Measurements from ENCODE around the gene SPDYE2.
"Not testable (repeated sequence)": the region's sequence is repeated elsewhere in the genome, so short reads cannot be mapped to it uniquely, and the experiment has no call there.

The SPDYE2 gene

GRCh38 chr7:102592477-102593019 is 41.5 kb downstream of the SPDYE2 start:
- DNase-seq (ENCODE audit: low read depth, low spot score); H3K4me3 ChIP-seq (ENCODE audit: low read length): not testable (repeated sequence)

GRCh38 chr7:102593637-102594334 is 42.8 kb downstream of the SPDYE2 start:
- not testable (repeated sequence) for H3K4me3 ChIP-seq (ENCODE audit: low read length); DNase-seq (ENCODE audit: low read depth, low spot score)

GRCh38 chr7:102596036-102596435 is 45.0 kb downstream of the SPDYE2 start:
- DNase-seq (ENCODE audit: low read depth, low spot score); H3K4me3 ChIP-seq (ENCODE audit: low read length): not testable (repeated sequence)

GRCh38 chr7:102599699-102600098 is 48.7 kb downstream of the SPDYE2 start:
- H3K4me3 ChIP-seq (ENCODE audit: low read length); DNase-seq (ENCODE audit: low read depth, low spot score): not testable (repeated sequence)

GRCh38 chr7:102602317-102602716 is 51.3 kb downstream of the SPDYE2 start:
- not testable (repeated sequence) for H3K4me3 ChIP-seq (ENCODE audit: low read length); DNase-seq (ENCODE audit: low read depth, low spot score)

- not testable (repeated sequence) for DNase-seq (ENCODE audit: low read depth, low spot score); H3K4me3 ChIP-seq (ENCODE audit: low read length)
Observed at GRCh38 chr7:102604431-102605145, 53.6 kb downstream of the SPDYE2 start.

GRCh38 chr7:102606848-102607247 is 55.8 kb downstream of the SPDYE2 start:
- not testable (repeated sequence) for H3K4me3 ChIP-seq (ENCODE audit: low read length); DNase-seq (ENCODE audit: low read depth, low spot score)

- not testable (repeated sequence) for H3K4me3 ChIP-seq (ENCODE audit: low read length); DNase-seq (ENCODE audit: low read depth, low spot score)
Observed at GRCh38 chr7:102609734-102610133, 58.7 kb downstream of the SPDYE2 start.

- not testable (repeated sequence) for DNase-seq (ENCODE audit: low read depth, low spot score); H3K4me3 ChIP-seq (ENCODE audit: low read length)
Observed at GRCh38 chr7:102610441-102610840, 59.4 kb downstream of the SPDYE2 start.

GRCh38 chr7:102611013-102611674 is 60.1 kb downstream of the SPDYE2 start:
- not testable (repeated sequence) for DNase-seq (ENCODE audit: low read depth, low spot score); H3K4me3 ChIP-seq (ENCODE audit: low read length)

GRCh38 chr7:102611675-102612325 is 60.8 kb downstream of the SPDYE2 start:
- H3K4me3 ChIP-seq (ENCODE audit: low read length); DNase-seq (ENCODE audit: low read depth, low spot score): not testable (repeated sequence)

Measured in Jurkat, Clone E6-1 (cell line).